NCI-H226 (cell line): Measurements from ENCODE around the gene ADGRB3.
"Not testable (repeated sequence)": the region's sequence is repeated elsewhere in the genome, so short reads cannot be mapped to it uniquely, and the experiment has no call there.

ENCODE experiments used
- DNase-seq: peaks from one replicate; pipeline ENCODE4 v3.0.0-alpha.2; 2015

The ADGRB3 gene

GRCh38 chr6:68967549-68968300, 332.6 kb downstream of the ADGRB3 start:
- peak; percentile 13 for DNase-seq

DNA sequence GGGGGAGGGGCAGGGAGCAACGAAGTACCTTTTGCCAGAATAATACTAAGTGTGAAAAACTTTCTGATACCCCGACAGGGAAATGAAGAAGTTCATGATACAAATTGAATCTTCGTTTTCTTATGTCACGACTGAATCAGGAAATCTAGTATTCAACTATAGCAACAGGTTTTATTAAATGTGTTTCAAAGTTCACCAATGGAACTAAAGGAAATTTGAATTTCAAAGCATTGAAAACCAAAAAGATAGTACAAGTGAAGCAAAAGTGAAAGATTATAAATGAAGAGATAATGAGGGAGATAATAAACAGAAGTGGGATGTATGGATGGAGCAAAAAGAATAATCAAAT, 333.2 kb downstream of the ADGRB3 start:
- DNase-seq, result no peak

- DNase-seq, result no peak
Observed at GRCh38 chr6:68973066-68973465, 338.0 kb downstream of the ADGRB3 start.

- no peak for DNase-seq
Observed at GRCh38 chr6:68975064-68975463, 340.0 kb downstream of the ADGRB3 start.

- no peak for DNase-seq
Observed at GRCh38 chr6:68975816-68976215, 340.7 kb downstream of the ADGRB3 start.

- DNase-seq, result no peak
Observed at GRCh38 chr6:68976260-68976659, 341.2 kb downstream of the ADGRB3 start.

- no peak for DNase-seq
Observed at GRCh38 chr6:68978411-68978810, 343.3 kb downstream of the ADGRB3 start.

- not testable (repeated sequence) for DNase-seq
Observed at GRCh38 chr6:68981668-68982067, 346.6 kb downstream of the ADGRB3 start.

- no peak for DNase-seq
Observed at GRCh38 chr6:68988698-68989097, 353.6 kb downstream of the ADGRB3 start.

DNA sequence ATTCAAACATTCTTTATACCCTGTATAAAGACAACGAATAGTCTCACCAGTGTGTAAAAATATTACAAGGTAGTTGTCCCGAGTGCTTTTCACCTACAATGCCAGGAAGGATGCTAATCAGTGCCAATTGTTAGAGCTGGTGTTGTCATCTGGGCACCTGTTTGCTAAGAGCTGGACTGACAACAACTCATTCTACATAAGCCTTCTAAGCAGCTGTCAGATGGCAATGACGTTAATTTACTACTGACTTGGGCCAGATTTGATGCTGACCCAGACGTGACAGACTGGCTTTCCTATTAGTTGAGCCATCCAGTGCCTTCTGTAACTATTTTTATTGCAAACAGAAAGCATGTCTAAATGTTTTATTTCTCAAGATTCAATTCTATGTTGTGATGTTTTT, 355.2 kb downstream of the ADGRB3 start:
- DNase-seq, result no peak

DNA sequence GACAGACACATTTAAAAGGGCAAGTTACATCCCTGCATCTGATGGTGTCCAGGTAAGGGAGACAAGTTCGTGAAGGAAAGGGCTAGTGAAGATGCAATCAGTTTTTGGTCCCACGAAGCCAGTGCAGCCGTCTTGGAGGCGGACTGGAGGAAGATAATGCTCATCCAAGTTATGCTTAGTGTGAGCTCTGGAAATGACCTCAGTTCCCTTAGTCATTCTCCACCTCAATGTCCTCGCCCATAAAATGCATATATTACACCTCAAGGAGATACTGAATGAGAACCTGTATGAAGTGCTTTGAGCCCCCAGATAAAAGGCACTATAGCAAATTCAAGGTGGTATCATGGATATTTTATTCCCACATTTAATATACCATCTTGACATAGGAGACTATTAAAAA, 358.8 kb downstream of the ADGRB3 start:
- DNase-seq, result no peak

DNA sequence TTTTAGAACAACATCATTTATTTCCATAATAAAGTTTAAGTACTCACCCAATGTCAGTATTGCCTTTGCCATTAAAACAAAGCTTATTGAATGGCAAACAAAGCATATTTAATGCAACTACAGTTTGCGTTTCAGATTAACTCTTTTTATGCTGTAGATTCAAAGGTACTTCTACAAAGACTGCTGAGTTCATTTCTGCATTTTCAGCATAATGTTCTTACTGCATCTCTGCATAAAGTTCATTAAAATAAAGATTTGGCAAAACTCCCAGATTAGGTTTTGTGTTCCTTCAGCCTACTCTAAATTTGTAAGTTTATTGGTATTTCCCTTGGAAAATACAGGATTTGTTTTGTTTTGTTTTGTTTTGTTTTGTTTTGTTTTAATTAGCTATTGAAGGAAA, 359.4 kb downstream of the ADGRB3 start:
- no peak for DNase-seq

- no peak for DNase-seq
Observed at GRCh38 chr6:69005199-69005598, 370.1 kb downstream of the ADGRB3 start.

DNA sequence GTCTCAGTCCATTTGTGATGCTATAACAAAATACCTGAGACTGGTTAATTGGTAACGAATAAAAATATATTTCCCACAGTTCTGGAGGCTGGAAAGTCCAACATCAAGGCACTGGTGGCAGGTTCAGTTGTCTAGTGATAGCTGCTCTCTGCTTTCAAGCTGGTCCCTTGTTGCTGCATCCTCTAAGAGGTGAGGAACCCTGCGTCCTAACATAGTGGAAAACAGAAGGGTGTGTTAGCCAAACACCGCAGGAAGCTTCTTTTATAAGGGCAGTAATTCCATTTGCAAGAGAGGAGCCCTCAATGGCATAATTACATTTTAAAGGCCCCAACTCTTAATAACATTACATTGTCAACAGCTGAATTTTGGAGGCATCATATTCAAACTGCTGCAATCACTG, 372.7 kb downstream of the ADGRB3 start:
- DNase-seq, result no peak

DNA sequence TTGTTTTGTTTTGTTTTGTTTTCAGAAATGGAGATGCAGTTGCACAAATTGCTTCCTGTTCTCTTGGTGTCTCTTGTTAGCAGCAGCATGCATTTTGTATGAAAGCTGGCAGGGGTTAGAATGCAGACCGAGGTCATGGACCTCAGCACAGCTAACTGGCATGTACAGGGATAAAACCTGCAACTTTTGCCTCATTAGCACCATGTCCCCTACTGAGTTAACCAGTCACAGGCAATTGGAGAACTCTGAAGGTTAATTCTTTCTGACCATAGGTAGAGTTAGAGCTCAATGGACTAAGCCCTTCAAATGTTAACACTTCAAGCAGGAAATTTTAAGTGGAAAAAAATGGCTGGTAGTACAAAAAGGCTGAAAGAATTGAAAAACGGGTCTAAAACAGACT, 377.1 kb downstream of the ADGRB3 start:
- DNase-seq, result no peak

DNA sequence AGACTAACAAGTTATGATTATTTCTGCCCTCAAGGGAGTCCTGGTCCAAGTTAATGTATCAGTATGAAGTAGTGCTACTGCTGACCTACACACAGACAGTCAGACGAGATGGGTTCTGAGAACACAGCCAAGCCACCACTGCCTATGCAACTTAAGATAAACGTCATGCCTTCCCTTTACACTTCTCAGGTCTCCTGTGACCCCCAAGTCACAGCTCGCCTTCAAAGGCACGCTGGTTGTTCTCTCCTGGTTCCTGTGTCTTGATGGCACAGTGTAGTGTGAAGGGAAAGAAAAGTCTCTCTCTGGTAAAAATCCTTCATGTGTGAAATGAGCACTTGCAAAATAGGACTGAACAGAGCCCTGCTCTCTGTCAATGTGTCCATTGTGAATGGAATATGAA, 377.8 kb downstream of the ADGRB3 start:
- DNase-seq, result no peak

- DNase-seq, result no peak
Observed at GRCh38 chr6:69018906-69019305, 383.8 kb downstream of the ADGRB3 start.

GRCh38 chr6:69019832-69020231, 384.8 kb downstream of the ADGRB3 start:
- DNase-seq, result no peak

DNA sequence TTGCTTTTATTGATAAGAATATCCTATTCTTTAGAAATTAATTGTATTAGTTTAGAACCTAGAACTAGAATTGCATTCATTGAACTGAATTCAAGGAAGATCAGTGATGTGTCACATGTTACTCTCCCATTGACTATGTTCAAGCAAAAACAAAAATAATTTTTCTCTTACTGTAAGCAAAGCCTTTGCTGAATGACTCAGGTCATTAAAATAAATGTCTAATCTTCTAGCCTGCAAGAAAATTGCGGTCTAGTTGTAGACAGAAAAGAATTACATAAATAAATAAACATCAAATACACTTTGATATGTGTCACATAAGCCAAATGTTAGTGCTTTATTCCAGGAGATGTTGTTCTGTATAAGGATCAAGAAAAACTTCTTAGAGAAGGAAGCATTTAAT, 387.9 kb downstream of the ADGRB3 start:
- no peak for DNase-seq

GRCh38 chr6:69026243-69026642, 391.2 kb downstream of the ADGRB3 start:
- DNase-seq, result no peak

DNA sequence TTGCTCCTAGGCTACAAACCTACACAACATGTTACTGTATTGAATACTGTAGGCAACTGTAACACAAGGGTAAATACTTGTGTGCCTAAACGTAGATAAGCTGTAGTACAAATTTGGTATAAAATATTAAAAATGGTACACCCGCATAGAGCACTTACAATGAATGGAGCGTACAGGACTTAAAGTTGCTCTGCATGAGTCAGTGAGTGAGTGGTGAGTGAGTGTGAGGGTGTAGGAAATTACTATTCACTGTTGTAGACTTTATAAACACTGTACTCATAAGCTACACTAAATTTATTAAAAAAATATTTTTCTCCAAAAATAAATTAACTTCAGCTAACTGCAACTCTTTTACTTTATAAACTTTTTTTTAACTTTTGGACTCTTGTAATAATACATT, 391.6 kb downstream of the ADGRB3 start:
- DNase-seq, result no peak

GRCh38 chr6:69027861-69028260, 392.8 kb downstream of the ADGRB3 start:
- DNase-seq, result no peak

DNA sequence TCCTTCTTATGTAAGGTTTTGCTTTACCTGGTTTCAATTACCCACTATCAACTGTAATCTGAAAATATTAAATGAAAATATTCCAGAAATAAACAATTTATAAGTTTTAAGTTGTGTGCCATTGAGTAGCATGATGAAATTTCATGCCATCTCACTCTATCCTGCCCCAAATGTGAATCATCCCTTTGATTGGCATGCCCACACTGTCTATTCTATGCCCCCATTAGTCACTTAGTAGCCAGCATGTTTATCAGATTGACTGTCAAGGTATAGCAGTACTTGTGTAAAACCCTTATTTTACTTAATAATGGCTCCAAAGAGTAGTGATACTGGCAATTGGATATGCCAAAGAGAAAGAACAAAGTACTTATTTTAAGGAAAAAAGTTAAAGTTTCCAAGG, 403.8 kb downstream of the ADGRB3 start:
- DNase-seq, result no peak

DNA sequence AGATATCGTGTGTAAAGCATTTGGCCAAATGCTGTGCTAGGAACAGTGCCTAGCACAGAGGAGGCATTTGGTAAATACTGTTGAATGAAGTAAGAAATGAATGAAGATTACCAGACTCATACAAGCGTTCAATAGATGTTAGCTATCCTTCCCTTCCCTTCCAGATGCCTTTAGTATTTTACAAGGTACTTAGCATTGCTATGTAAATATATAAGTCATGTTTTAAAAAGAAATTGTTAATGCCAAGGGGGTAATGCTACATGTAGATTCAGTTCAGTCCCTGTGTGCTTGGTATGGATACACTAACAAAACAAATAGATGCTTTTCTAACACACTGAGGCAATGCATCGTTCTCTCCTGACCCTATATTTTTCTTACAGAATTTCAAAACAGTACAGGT, 407.2 kb downstream of the ADGRB3 start:
- DNase-seq, result no peak

GRCh38 chr6:69044534-69044933, 409.5 kb downstream of the ADGRB3 start:
- no peak for DNase-seq

DNA sequence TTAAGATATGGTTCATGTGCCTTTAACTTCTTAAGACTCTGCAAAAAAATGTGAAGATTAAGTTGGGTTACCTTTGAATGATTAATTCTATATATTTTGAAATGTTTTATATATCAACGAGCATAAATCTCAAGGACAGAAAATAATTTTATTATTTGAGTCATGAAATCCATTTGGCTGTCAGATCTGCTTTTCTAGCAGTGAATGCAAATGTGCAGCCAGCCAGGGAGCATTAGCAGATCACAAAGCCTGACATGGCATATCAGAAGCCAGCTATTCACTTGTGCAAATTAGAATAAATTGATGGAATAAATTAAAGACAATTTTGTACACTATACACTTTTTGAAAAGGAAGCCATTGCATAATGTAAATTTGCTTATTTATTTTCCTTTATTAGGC, 424.3 kb downstream of the ADGRB3 start:
- DNase-seq, result no peak
